GM21447 (cell line): ENCODE measurements around the gene ACTN2.

Experiments
- ATAC-seq: cut with Tn5 transposase; IDR thresholded peaks from one replicate; pipeline ENCODE4 v1.9.1; 2021; ENCODE audit not compliant: unreplicated experiment

Gene ACTN2

DNA sequence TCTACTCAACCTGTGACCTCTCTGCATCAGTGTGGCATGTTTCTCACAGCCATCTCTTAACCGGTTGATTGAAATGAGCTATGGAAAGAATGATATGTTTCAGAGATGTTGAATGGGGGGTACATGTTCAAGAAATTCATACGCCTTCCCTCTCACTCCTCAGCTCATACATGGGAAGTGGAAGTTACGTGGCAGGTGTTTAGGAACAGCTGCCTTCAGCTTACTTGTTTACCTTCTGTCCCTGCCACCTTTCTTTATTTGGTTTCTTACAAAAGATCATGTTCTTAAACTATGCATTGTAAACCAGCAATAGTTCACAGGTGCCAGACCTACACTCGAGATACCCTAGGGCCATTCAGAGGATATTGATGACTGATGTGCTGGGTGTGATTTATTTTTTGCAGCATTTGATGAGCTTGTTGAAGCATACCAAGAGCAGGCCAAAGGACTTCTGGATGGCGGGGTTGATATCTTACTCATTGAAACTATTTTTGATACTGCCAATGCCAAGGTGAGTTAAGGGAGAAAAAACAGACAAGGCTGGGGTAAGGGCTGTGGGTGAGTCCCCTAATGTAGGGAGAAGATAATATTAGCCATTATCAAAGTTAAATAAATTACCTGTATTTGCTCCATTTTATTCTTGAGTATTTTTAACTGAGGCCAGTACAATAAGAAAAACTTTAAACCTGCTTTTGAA, 126.2 kb downstream of the ACTN2 start:
- no peak for ATAC-seq
